ENCODE measurements around the gene CERCAM.

The CERCAM gene

GRCh38 chr9:128420651-128421481 lies at the start of gene CERCAM:
TSS of gene CERCAM (plus strand) at chr9:128420857. CDS start at chr9:128420878, 21 bp downstream.
- peak in 6 of 10 donors; percentile 34 to 93 (median 76) for DNase-seq

GRCh38 chr9:128371630-128372117 lies 49.0 kb upstream of the CERCAM start:
- intact Hi-C loops (cut with DNase I) = no loop called here
- DNase-seq = no peak

More at GRCh38 chr9:128420651-128421481, at the start of gene CERCAM:
- intact Hi-C loops (cut with DNase I) = no loop called here

GRCh38 chr9:128372188-128372641 lies 48.4 kb upstream of the CERCAM start:
- DNase-seq = peak in 5 of 10 donors; percentile 54 to 93 (median 68)
- intact Hi-C loops (cut with DNase I) = no loop called here

- no peak for DNase-seq
- intact Hi-C loops (cut with DNase I) = no loop called here
Observed at GRCh38 chr9:128372784-128373183, 47.9 kb upstream of the CERCAM start.

- DNase-seq = peak; percentile 57 to 97 (median 80)
- intact Hi-C loops (cut with DNase I) = loop anchor here (1.0 kb wide), 1 partner anchor 35 kb away; no protein-coding TSS in a partner anchor
Observed at GRCh38 chr9:128374221-128374675, 46.4 kb upstream of the CERCAM start.

GRCh38 chr9:128375865-128376264 lies 44.8 kb upstream of the CERCAM start:
- no peak for DNase-seq
- intact Hi-C loops (cut with DNase I) = no loop called here

- DNase-seq = peak in 2 of 10 donors; percentile 41 to 86
- intact Hi-C loops (cut with DNase I) = no loop called here
Observed at GRCh38 chr9:128382261-128382660, 38.4 kb upstream of the CERCAM start.

GRCh38 chr9:128383007-128383753 lies 37.5 kb upstream of the CERCAM start:
- peak in 5 of 10 donors; percentile 61 to 94 (median 69) for DNase-seq

GRCh38 chr9:128383791-128384190 lies 36.9 kb upstream of the CERCAM start:
- peak in 6 of 10 donors; percentile 45 to 95 (median 68) for DNase-seq
- intact Hi-C loops (cut with DNase I) = no loop called here

More at GRCh38 chr9:128383007-128383753, 37.5 kb upstream of the CERCAM start:
- intact Hi-C loops (cut with DNase I) = no loop called here

- no peak for DNase-seq
- intact Hi-C loops (cut with DNase I) = no loop called here
Observed at GRCh38 chr9:128384801-128385495, 35.7 kb upstream of the CERCAM start.

GRCh38 chr9:128385496-128386460 lies 34.9 kb upstream of the CERCAM start:
- DNase-seq = no peak
- intact Hi-C loops (cut with DNase I) = no loop called here

GRCh38 chr9:128388150-128388549 lies 32.5 kb upstream of the CERCAM start:
- no peak for DNase-seq
- intact Hi-C loops (cut with DNase I) = no loop called here

GRCh38 chr9:128389395-128390149 lies 31.1 kb upstream of the CERCAM start:
- intact Hi-C loops (cut with DNase I) = no loop called here
- peak in 3 of 10 donors; percentile 36 to 90 (median 81) for DNase-seq

- intact Hi-C loops (cut with DNase I) = no loop called here
- DNase-seq = peak in 2 of 10 donors; percentile 32 to 87
Observed at GRCh38 chr9:128390150-128390812, 30.4 kb upstream of the CERCAM start.

GRCh38 chr9:128390813-128391711 lies 29.6 kb upstream of the CERCAM start:
- intact Hi-C loops (cut with DNase I) = no loop called here
- DNase-seq = peak in 5 of 10 donors; percentile 49 to 93 (median 59)

- DNase-seq = no peak
- intact Hi-C loops (cut with DNase I) = no loop called here
Observed at GRCh38 chr9:128391956-128392301, 28.7 kb upstream of the CERCAM start.

Data from posterior cingulate gyrus (tissue), 11 donors.